Middle frontal gyrus (tissue), 1 donor: ENCODE results near the gene STK10.

ENCODE experiments used
- DNase-seq: peaks from one replicate; pipeline ENCODE4 v3.0.0-alpha.2; 2015; ENCODE audit warnings: low spot score; ENCODE audit errors: extremely low spot score

STK10 gene

DNA sequence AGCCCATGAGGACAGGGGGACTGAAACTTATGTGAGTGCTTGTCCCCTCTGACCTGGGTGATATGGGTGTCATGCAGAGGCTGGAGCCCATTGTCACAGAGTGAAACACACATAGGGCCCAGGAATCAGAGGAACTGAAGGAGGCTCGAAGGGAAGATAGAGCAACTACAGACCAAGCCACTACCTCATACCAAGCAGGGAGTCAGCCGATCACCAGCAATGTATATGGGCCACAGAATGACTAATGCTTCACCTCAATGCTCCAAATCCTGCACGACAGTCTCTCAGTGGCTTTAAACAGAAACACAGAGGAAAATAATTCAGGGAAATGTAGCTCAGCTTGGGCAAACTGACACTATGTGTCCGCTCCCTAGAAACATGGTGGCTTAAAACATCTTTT is 172.7 kb downstream of the STK10 start:
- no peak for DNase-seq

DNA sequence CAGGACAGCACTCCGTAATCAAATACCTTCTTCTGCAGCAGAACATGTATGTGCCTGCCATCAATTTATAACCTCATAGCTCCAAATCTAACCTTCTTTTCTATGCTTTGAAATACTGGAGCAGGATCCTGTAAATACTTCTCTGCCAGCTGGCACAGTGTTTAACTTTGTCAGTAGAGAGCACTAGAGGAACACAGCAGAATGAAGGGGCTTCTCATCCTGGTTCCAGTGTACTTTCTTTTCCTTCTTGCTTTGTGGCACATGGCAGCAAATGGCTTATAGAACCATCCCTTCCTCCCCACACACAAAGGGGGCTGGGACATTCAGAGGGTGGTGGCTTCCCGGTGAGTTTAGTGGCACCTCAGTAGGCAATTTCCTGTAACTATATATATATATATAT is 177.7 kb downstream of the STK10 start:
- no peak for DNase-seq

DNA sequence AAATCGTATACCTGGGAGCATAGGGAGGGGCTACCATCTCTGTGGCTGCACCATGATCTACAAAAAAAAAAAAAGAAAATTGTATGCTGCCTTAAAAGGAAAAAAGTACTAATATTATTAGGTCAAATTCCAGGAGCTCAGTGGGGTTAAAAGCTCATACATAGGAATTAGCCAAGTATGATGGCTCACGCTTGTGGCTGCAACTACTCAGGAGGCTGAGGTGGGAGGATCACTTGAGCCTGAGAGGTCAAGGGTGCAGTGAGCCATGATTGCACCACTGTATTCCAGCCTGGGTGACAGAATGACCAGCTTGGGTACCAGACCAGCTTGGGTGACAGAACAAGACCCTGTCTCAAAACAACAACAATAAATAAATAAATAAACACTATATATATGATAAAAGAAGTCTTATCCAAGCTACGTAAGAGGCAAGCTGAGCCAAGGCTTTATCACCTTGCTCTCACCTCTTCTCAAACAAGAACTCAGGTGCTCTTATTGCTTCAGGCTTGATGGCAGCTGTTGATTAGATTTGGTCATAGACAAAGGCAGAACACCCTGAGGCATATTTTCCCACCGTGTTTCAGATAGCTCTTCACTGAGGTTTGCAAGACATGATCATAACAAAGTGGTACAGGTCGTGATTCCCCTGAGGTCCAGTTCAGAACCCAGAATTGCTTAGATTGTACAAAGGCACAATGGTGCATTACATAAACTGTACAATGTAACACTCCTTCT is 178.3 kb downstream of the STK10 start:
- no peak for DNase-seq

GRCh38 chr5:172008689-172009141 is 179.3 kb downstream of the STK10 start:
- no peak for DNase-seq

DNA sequence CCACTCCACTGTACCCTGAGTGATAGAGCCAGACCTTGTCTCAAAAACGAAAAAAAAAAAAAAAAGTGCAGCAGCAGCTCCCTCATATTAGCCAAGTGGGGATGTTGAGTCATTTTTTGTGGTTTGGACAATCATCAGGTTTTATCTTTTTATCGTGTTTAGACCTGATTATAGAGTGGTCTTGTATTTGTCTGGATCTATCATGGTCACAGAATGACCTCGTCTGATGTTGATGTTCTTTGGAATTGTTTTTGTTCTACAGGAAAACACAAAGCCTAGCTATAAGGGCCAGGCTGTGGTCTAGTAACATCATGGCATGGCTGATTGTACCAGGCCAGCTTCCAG is 179.9 kb downstream of the STK10 start:
- no peak for DNase-seq

DNA sequence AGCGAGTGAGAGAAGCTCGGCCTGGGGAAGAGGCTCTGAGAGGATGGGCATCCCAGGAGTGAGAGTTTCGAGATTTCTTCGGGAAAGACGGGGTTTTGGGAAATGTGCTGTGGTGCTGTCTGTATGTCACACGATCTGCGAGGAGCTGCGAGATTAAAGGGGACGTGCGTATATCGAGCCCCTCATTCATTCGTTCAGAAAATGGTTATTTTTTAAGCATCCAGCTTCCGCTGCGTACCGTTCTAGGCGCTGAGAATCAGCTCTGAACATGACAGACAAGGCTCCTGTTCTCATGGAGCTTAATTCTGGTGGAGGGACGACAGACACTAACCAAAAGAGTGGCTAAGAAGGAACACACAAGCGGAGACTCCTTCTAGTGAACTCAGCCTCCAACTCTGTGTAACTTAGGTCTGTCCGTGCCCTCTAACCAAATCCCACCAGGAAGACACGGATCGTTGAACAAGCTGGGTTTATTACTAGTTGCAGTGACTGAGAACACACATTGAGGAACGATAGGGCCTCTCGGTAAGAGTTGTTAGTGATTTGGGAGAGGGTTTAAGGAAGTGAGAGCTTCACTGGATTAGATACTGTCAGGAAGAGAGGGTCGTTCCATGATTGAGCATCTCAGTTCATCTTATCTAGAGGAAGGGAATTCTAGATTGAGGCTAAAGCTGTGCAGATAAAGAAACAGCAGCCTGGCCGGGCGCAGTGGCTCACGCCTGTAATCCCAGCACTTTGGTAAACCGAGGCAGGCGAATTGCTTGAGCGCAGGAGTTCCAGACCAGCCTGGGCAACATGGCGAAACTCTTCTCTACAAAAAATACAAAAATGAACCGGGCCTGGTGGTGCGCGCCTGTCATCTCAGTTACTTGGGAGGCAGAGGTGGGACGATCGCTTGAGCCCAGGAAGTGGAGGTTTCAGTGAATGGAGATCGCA is 180.6 kb downstream of the STK10 start:
- no peak for DNase-seq

DNA sequence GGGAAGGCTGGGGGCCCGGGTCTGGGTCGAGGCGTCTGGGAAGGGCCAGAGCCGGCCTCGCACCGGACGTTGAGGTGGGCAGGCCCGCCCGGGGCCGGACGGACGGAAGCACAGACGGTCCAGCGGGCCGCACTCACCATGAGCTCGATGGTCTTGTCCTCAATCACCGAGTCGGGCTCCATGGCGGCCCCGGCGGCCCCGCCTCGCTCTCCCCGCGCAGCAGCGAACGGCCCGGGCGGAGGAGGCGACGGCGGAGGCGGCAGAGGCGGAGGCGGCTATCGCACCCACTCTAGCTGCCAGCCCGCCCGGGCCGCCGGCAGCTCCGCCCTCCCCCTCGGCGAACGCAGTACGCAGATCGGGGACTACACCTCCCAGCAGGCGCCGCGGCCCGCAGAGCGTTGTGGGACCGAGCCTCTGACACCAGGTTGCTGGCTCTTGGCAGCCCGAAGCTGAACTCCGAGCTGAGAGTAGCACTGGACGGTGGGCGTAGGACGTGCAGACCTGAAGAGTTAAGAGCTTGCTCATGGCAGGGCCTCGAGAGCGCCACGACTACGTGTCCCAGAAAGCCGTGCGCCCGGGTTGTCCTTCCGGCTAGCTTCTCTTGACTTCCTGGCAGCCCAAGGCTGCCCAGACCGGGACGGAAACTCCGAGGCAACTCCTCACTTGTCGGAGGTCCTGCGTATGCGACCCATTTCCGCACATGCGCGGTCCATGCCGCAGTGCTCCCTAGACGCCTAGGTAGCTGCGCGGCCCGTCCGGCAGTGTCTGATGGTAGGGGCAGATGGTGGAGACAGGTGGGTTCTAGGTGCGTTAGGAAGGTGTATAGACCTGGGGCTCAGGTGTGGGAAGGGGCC is 181.5 kb downstream of the STK10 start, which contains the start of gene FBXW11:
TSS of gene FBXW11 (minus strand) at position 318 of the 854 bp plus-strand sequence. CDS start at position 182, 136 bp downstream.
- peak; percentile 95 for DNase-seq

GRCh38 chr5:172005708-172006320 is 182.2 kb downstream of the STK10 start:
- DNase-seq = no peak

DNA sequence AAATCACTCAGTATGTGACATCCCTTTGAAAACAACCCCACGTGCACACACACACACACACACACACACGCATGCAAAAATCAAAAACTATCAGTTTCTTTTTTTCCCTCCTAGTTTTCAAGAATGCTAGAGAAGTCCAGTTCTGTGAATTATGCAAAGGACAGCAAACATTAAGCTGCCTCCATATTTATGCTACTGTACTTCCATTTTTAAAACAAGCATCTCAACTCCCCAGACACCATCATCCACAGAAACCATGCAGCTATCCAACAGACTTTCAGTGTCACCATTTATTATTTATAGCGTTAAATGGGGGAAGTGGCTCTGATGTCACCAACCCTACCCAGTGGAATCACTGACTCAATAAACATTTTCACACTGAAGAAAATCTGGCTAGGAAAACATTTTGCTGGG is 183.2 kb downstream of the STK10 start:
- DNase-seq = no peak

GRCh38 chr5:172003746-172004145 is 184.3 kb downstream of the STK10 start:
- DNase-seq = no peak

DNA sequence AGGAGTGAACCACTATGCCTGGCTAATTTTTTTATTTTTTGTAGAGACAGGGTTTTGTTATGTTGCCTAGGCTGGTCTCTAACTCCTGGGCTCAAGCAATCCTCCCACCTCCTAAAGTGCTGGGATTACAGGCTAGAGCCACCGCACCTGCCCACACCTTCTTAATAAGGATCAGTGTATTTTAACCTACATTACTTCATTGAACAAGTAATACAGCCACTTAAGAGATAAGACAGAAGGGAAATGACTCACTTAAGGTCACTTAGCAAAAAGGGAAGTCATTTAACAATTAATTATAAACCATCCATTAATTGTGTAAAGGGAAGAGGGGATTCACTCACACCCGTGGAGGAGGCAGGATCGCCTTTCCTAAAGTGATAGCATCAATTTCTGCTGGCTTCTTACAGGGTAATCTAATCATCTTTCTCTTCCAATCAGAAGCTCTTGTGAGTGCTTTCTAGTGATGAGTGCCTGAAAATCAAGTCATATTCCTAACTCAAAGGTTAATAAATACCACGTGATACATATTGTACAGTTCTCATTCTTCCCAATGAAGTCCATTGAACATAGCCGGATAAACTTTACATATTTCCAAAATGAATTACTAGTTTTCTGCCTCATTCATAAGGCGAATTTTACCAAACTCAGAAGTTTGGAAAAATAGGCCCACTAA is 185.0 kb downstream of the STK10 start:
- DNase-seq = no peak

DNA sequence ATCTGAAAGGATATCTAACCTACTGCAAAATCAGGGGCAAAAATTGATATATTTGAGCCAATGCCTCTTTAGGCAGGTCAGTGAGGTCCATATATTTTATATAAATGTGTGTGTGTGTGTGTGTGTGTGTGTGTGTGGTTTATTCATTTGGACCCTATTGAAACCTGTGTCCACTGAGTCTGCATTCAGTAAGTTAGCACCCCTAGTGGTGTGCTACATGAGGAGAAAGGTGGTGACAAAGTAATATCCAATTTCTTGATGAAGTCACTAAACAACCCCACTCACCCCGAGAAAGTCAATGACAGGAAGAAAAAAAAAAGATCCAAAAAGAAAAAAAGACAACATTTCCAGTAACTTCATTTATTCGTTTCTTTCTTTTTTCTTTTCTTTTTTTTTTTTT is 185.7 kb downstream of the STK10 start:
- DNase-seq = no peak

DNA sequence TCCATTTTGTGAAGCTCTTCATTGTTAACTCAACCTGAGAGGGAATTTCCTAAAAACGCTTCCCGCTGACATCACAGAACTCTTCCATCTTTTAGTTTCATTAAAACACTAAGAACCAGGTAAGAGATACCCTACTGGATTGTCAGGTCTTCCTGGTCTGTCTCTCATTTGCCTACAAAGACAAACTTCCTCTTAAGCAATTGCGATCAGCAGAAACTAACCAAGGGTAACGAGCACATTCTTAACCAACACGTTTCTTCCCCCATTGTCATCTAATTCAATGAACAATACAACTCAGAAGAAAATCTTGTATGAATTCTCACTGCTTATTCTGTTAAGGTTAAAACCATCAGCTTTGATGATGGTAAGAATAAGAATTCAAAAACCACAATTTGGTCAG is 188.1 kb downstream of the STK10 start:
- no peak for DNase-seq

DNA sequence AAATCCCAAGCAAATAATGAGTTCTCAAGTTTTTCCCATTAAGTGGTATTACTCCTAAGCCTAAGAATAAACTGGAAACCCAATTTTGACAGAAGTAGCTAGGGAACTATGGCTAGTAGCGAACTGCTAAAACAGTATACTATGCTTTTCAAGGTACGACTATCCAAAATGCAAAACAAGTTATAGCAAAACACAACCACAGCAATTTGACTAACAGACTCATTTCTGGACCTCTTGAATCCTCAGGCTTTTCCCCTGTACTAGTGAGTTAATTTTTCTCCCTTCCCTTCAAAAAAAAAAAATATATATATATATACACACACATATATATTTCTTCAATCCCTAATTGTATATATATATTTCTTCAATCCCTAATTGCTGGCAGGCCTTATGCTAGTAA is 188.9 kb downstream of the STK10 start:
- no peak for DNase-seq

DNA sequence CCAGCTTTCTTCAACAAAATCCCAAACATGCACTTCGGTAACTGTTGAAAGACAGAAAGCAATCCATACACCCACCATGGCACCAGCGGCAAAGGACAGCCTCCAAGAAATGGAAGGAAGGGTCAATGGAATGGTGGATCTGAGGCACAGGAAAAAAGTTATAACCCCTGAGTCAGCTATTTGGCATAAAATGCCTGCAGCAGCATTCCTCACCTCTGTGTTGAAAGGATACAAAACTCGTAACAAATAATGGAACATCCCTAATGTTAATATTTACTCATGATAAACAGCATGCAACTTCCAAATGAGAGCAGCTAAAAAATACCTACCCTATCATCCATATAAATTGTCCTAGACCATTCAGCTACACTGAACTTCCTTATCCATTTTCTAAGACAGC is 191.0 kb downstream of the STK10 start:
- DNase-seq = no peak

DNA sequence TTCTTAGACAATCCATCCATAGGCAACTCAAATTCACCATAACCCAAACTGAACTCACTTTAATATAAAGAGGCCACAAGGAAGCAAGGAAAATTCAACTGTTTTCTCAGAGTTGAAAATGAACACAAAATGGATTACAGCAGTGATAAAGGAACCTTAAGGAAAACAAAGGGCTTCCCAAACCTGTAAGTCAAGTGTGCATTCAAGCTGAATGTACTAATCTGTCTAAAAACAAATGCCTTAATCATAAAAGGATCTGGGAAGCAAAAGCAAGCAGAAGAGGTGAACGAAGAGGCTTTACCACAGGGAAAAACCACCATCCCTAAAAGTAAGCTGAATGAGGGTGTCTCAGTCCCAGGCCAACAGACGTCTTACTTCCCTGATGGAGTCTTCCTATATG is 195.2 kb downstream of the STK10 start:
- no peak for DNase-seq

GRCh38 chr5:171992305-171992704 is 195.7 kb downstream of the STK10 start:
- no peak for DNase-seq
